AG09309 (cell line): Measurements from ENCODE around the gene MUC5AC.

ENCODE experiments used
- DNase-seq: peaks from one replicate; pipeline ENCODE4 v3.0.0-alpha.2; 2010; ENCODE audit warnings: low read depth
- H3K4me3 ChIP-seq: 2 replicates; pipeline ENCODE4 v1.5.1; 2011; ENCODE audit warnings: mild to moderate bottlenecking, low read depth, low read length, moderate library complexity; ENCODE audit not compliant: control insufficient read depth
- CTCF ChIP-seq: IDR thresholded peaks from 2 replicates; pipeline ENCODE4 v1.5.1; 2011; ENCODE audit warnings: mild to moderate bottlenecking, low read depth, low read length, inconsistent platforms; ENCODE audit not compliant: insufficient read depth, control insufficient read depth; ENCODE audit errors: missing control alignments

MUC5AC gene

GRCh38 chr11:1202154-1202775 is 44.5 kb downstream of the MUC5AC start:
- no peak for TF ChIP-seq CTCF
- no peak overlapping the region for H3K4me3 ChIP-seq
- DNase-seq: no peak

GRCh38 chr11:1202776-1203504 is 45.2 kb downstream of the MUC5AC start:
- TF ChIP-seq CTCF: peak; percentile 94
- H3K4me3 ChIP-seq: no peak overlapping the region
- no peak for DNase-seq

- no peak for TF ChIP-seq CTCF
- DNase-seq: no peak
Observed at GRCh38 chr11:1203505-1204271, 45.9 kb downstream of the MUC5AC start.

GRCh38 chr11:1204381-1205101 is 46.8 kb downstream of the MUC5AC start:
- H3K4me3 ChIP-seq: no peak overlapping the region
- TF ChIP-seq CTCF: no peak
- DNase-seq: no peak

More at GRCh38 chr11:1203505-1204271, 45.9 kb downstream of the MUC5AC start:
- H3K4me3 ChIP-seq: no peak overlapping the region

- no peak for TF ChIP-seq CTCF
- no peak for DNase-seq
- H3K4me3 ChIP-seq: no peak overlapping the region
Observed at GRCh38 chr11:1205121-1205986, 47.6 kb downstream of the MUC5AC start.
